H9 (cell line): Measurements from ENCODE around the gene SMNDC1. TPM values are rescaled to one million over a fixed set of nuclear protein-coding genes. Genes with fewer than 3 reads are reported as not detected.

ENCODE experiments used
- DNase-seq: peaks from one replicate; pipeline ENCODE4 v3.0.0-alpha.2; 2017
- H2AFZ ChIP-seq: one replicate; pipeline ENCODE4 v1.6.1; 2013; ENCODE audit warnings: mild to moderate bottlenecking, low read length, control low read depth, moderate library complexity
- H2AK5ac ChIP-seq: 2 replicates; pipeline ENCODE4 v1.6.1; 2013; ENCODE audit warnings: low read length, control low read depth, mixed read lengths; ENCODE audit not compliant: insufficient read length
- H2BK120ac ChIP-seq: one replicate; pipeline ENCODE4 v1.6.1; 2013; ENCODE audit warnings: low read depth, mild to moderate bottlenecking, low read length, control low read depth, inconsistent platforms; ENCODE audit not compliant: poor library complexity, severe bottlenecking
- H2BK12ac ChIP-seq: 2 replicates; pipeline ENCODE4 v1.6.1; 2013; ENCODE audit warnings: low read length, control low read depth, mixed read lengths, low read depth; ENCODE audit not compliant: insufficient read length
- H2BK15ac ChIP-seq: 2 replicates; pipeline ENCODE4 v1.6.1; 2013; ENCODE audit warnings: low read depth, low read length, control low read depth
- H2BK20ac ChIP-seq: one replicate; pipeline ENCODE4 v1.6.1; 2013; ENCODE audit warnings: low read depth, mild to moderate bottlenecking, low read length, control low read depth, inconsistent platforms; ENCODE audit not compliant: poor library complexity, severe bottlenecking
- H2BK5ac ChIP-seq: 2 replicates; pipeline ENCODE4 v1.6.1; 2013; ENCODE audit warnings: low read length, control low read depth, mixed read lengths; ENCODE audit not compliant: insufficient read length
- H3K14ac ChIP-seq: 2 replicates; pipeline ENCODE4 v1.6.1; 2013; ENCODE audit warnings: low read length, control low read depth; ENCODE audit not compliant: insufficient read depth
- H3K18ac ChIP-seq: 2 replicates; pipeline ENCODE4 v1.6.1; 2013; ENCODE audit warnings: low read depth, mild to moderate bottlenecking, mixed read lengths, low read length, control low read depth; ENCODE audit not compliant: insufficient read length
- H3K23ac ChIP-seq: 2 replicates; pipeline ENCODE4 v1.6.1; 2013; ENCODE audit warnings: low read length, control low read depth, mixed read lengths, low read depth; ENCODE audit not compliant: insufficient read length
- H3K23me2 ChIP-seq: 2 replicates; pipeline ENCODE4 v1.6.1; 2013; ENCODE audit warnings: low read depth, mild to moderate bottlenecking, mixed read lengths, low read length, control low read depth; ENCODE audit not compliant: insufficient read length, poor library complexity, severe bottlenecking
- H3K27ac ChIP-seq: 2 replicates; pipeline ENCODE4 v1.5.1; 2013; ENCODE audit warnings: low read length, control low read depth, mixed read lengths, low read depth; ENCODE audit not compliant: insufficient read length
- H3K27me3 ChIP-seq: 2 replicates; pipeline ENCODE4 v1.6.1; 2013; ENCODE audit warnings: low read length, control low read depth, inconsistent platforms; ENCODE audit not compliant: insufficient read depth
- H3K4ac ChIP-seq: 2 replicates; pipeline ENCODE4 v1.6.1; 2013; ENCODE audit warnings: low read depth, mild to moderate bottlenecking, control low read depth, inconsistent platforms, low read length, moderate library complexity
- H3K4me1 ChIP-seq: 2 replicates; pipeline ENCODE4 v1.6.1; 2013; ENCODE audit warnings: low read length, control low read depth, inconsistent platforms; ENCODE audit not compliant: insufficient read depth
- H3K4me2 ChIP-seq: 2 replicates; pipeline ENCODE4 v1.6.1; 2013; ENCODE audit warnings: low read length, control low read depth, mixed read lengths; ENCODE audit not compliant: insufficient read length, insufficient read depth
- H3K56ac ChIP-seq: 2 replicates; pipeline ENCODE4 v1.6.1; 2013; ENCODE audit warnings: low read depth, mild to moderate bottlenecking, mixed read lengths, low read length, control low read depth; ENCODE audit not compliant: insufficient read length
- H3K79me1 ChIP-seq: 2 replicates; pipeline ENCODE4 v1.6.1; 2013; ENCODE audit warnings: low read depth, mild to moderate bottlenecking, moderate library complexity, low read length, control low read depth, inconsistent platforms; ENCODE audit not compliant: insufficient read depth, poor library complexity, severe bottlenecking
- H3K79me2 ChIP-seq: 2 replicates; pipeline ENCODE4 v1.6.1; 2013; ENCODE audit warnings: low read length, control low read depth, inconsistent platforms; ENCODE audit not compliant: insufficient read depth
- H3K9ac ChIP-seq: 2 replicates; pipeline ENCODE4 v1.6.1; 2013; ENCODE audit warnings: low read length, control low read depth, mixed read lengths; ENCODE audit not compliant: insufficient read length; ENCODE audit errors: extremely low read depth
- H3K9me3 ChIP-seq: one replicate; pipeline ENCODE4 v1.6.1; 2013; ENCODE audit warnings: low read depth, low read length, inconsistent platforms; ENCODE audit not compliant: control insufficient read depth
- H3T11ph ChIP-seq: one replicate; pipeline ENCODE4 v1.6.1; 2013; ENCODE audit warnings: mild to moderate bottlenecking, low read length, control low read depth, inconsistent platforms
- H4K20me1 ChIP-seq: one replicate; pipeline ENCODE4 v1.6.1; 2013; ENCODE audit not compliant: control insufficient read depth, insufficient read length, insufficient read depth
- H4K5ac ChIP-seq: 2 replicates; pipeline ENCODE4 v1.6.1; 2013; ENCODE audit warnings: low read depth, mild to moderate bottlenecking, mixed read lengths, low read length, control low read depth; ENCODE audit not compliant: insufficient read length
- H4K8ac ChIP-seq: replicated peaks from 2 replicates; pipeline ENCODE4 v1.6.1; 2013; ENCODE audit warnings: low read length, control low read depth, mixed read lengths, low read depth; ENCODE audit not compliant: insufficient read length
- H4K91ac ChIP-seq: 2 replicates; pipeline ENCODE4 v1.6.1; 2013; ENCODE audit warnings: low read depth, mild to moderate bottlenecking, moderate library complexity, mixed read lengths, low read length, control low read depth; ENCODE audit not compliant: insufficient read length
- H3K27ac Mint-ChIP-seq, 3 experiments: 2 replicates in 2 of 3; 3 replicates in 1 of 3; pipeline ENCODE4 v1.8.0; 2020 to 2021; ENCODE audit warnings: mixed read lengths in 3 of 3, mild to moderate bottlenecking in 1 of 3, moderate library complexity in 1 of 3
- H3K27me3 Mint-ChIP-seq: 2 replicates; pipeline ENCODE4 v1.8.0; 2021; ENCODE audit warnings: low read depth, mild to moderate bottlenecking, moderate library complexity, mixed read lengths
- H3K36me3 Mint-ChIP-seq, 3 experiments: 2 replicates in 2 of 3; 3 replicates in 1 of 3; pipeline ENCODE4 v1.8.0; 2020 to 2021; ENCODE audit warnings: low read depth in 3 of 3, mixed read lengths in 3 of 3; ENCODE audit not compliant: insufficient read depth in 1 of 3
- H3K4me1 Mint-ChIP-seq, 2 experiments: 2 replicates each; pipeline ENCODE4 v1.8.0; 2020; ENCODE audit warnings: mixed read lengths in 2 of 2
- H3K4me3 Mint-ChIP-seq, 2 experiments: 2 replicates in 1 of 2; 3 replicates in 1 of 2; pipeline ENCODE4 v1.8.0; 2020 to 2021; ENCODE audit warnings: mild to moderate bottlenecking in 2 of 2, mixed read lengths in 2 of 2, moderate library complexity in 1 of 2
- H3K9me3 Mint-ChIP-seq, 2 experiments: 2 replicates in 1 of 2; 3 replicates in 1 of 2; pipeline ENCODE4 v1.8.0; 2020; ENCODE audit warnings: mild to moderate bottlenecking in 2 of 2, mixed read lengths in 2 of 2, moderate library complexity in 1 of 2
- WGBS: extraction: QIAGEN DNeasy Blood & Tissue Kit; methylation state at CpG from one replicate; pipeline ENCODE4 v1.1.7; 2013; ENCODE audit warnings: missing lambda C conversion rate, low lambda C conversion rate, mixed read lengths; ENCODE audit not compliant: insufficient read length; ENCODE audit errors: extremely low coverage; 5-methylcytosine and 5-hydroxymethylcytosine counted together
- total RNA-seq: library from RNA; stranded (reverse); gene quantifications from 2 replicates; pipeline ENCODE4 v1.2.1, GENCODE V29; 2021
- TF ChIP-seq, protein P1 (sequence below): fragments of 200-600 bp; sonication (generic); conservative IDR thresholded peaks from 3 replicates; pipeline ENCODE4 v1.8.0; 2021; ENCODE audit warnings: antibody characterized with exemption, mild to moderate bottlenecking

Gene SMNDC1
- total RNA-seq, 1 experiment from 2014 or later, result 55.7 TPM

DNA sequence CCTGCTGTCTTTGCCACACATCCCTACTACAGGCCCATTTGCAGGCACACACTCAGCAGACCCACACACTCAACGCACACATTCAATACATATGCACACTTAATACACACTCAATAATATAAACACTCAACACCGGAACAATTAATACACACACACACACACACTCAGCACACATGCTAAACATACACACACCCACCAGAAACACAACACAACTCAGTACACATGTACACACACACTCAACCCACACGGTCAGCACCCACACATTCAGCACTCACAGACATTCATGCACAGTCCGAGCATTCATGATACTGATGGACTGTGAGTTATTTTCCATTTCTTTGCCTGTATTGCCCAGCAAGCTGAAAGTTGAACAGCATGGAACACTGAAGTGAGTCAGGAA, 35.4 kb upstream of the SMNDC1 start:
- no peak overlapping the region for H2AFZ ChIP-seq
- Mint-ChIP-seq H3K4me3 (no peak overlapping the region), H3K27me3 (peaks cover 2% of the 10 kb centered on the region), H3K9me3 (no peaks in the 10 kb centered on the region), H3K4me1 (peaks cover 25 to 27% of the 10 kb centered on the region in 2 experiments), H3K27ac (no peak overlapping the region), H3K36me3 (no peaks in the 10 kb centered on the region)
- H2AK5ac ChIP-seq, result no peak overlapping the region
- DNase-seq, result no peak
- H3K27me3 ChIP-seq, result no peaks in the 10 kb centered on the region
- no peak overlapping the region for H4K5ac ChIP-seq
- H3K9me3 ChIP-seq, result no peaks in the 10 kb centered on the region
- WGBS, result 100% methylated on average over 1 of the region's 4 CpGs
- H2BK12ac ChIP-seq, result no peak overlapping the region
- H2BK5ac ChIP-seq, result no peak overlapping the region
- no peak overlapping the region for H4K91ac ChIP-seq
- no peak overlapping the region for H3K18ac ChIP-seq
- no peaks in the 10 kb centered on the region for H4K20me1 ChIP-seq
- no peaks in the 10 kb centered on the region for H3K79me1 ChIP-seq
- H3T11ph ChIP-seq, result no peak overlapping the region
- no peak overlapping the region for H2BK20ac ChIP-seq
- TF ChIP-seq, protein P1, sequence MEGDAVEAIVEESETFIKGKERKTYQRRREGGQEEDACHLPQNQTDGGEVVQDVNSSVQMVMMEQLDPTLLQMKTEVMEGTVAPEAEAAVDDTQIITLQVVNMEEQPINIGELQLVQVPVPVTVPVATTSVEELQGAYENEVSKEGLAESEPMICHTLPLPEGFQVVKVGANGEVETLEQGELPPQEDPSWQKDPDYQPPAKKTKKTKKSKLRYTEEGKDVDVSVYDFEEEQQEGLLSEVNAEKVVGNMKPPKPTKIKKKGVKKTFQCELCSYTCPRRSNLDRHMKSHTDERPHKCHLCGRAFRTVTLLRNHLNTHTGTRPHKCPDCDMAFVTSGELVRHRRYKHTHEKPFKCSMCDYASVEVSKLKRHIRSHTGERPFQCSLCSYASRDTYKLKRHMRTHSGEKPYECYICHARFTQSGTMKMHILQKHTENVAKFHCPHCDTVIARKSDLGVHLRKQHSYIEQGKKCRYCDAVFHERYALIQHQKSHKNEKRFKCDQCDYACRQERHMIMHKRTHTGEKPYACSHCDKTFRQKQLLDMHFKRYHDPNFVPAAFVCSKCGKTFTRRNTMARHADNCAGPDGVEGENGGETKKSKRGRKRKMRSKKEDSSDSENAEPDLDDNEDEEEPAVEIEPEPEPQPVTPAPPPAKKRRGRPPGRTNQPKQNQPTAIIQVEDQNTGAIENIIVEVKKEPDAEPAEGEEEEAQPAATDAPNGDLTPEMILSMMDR, result no peak
- no peak overlapping the region for H3K4ac ChIP-seq
- H2BK120ac ChIP-seq, result no peak overlapping the region
- H3K23ac ChIP-seq, result no peak overlapping the region
- H3K4me1 ChIP-seq, result no peaks in the 10 kb centered on the region; the same call in 1 of the 2 replicates
- no peaks in the 10 kb centered on the region for H3K23me2 ChIP-seq
- no peak overlapping the region for H3K27ac ChIP-seq
- no peak overlapping the region for H4K8ac ChIP-seq
- H3K4me2 ChIP-seq, result no peak overlapping the region
- no peak overlapping the region for H3K56ac ChIP-seq
- no peak overlapping the region for H3K9ac ChIP-seq
- no peak overlapping the region for H2BK15ac ChIP-seq
- H3K79me2 ChIP-seq, result no peaks in the 10 kb centered on the region
- H3K14ac ChIP-seq, result no peak overlapping the region
